Measurements from ENCODE around the gene CALHM1. TPM values are rescaled to one million over a fixed set of nuclear protein-coding genes. Genes with fewer than 3 reads are reported as not detected.

The CALHM1 gene
- total RNA-seq, 4 donors from 2014 or later, result not detected

DNA sequence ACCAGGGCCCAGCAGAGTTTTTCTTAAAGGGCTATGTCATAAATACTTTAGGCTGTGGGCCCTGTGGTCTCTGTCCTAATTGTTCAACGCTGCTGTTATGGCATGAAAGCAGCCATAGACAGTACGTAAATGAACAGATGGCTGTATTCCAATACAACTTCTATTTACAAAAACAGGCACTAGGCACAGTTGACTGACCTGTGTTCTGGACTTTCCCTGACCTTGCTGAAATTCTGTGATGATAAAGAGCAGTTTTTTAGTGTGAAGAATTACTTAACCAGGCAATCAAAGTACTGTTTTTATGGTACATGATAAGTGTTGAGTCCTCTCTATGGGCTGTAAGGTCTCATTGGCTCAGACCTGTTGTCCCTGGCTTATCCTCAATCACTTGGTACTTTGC, 45.1 kb downstream of the CALHM1 start:
- no peak overlapping the region for H3K27ac ChIP-seq
- no peaks in the 10 kb centered on the region for H3K4me1 ChIP-seq
- DNase-seq, result no peak
- H3K36me3 ChIP-seq, result peaks cover 4 to 95% of the 10 kb centered on the region in 2 donors
- TF ChIP-seq, protein P1, sequence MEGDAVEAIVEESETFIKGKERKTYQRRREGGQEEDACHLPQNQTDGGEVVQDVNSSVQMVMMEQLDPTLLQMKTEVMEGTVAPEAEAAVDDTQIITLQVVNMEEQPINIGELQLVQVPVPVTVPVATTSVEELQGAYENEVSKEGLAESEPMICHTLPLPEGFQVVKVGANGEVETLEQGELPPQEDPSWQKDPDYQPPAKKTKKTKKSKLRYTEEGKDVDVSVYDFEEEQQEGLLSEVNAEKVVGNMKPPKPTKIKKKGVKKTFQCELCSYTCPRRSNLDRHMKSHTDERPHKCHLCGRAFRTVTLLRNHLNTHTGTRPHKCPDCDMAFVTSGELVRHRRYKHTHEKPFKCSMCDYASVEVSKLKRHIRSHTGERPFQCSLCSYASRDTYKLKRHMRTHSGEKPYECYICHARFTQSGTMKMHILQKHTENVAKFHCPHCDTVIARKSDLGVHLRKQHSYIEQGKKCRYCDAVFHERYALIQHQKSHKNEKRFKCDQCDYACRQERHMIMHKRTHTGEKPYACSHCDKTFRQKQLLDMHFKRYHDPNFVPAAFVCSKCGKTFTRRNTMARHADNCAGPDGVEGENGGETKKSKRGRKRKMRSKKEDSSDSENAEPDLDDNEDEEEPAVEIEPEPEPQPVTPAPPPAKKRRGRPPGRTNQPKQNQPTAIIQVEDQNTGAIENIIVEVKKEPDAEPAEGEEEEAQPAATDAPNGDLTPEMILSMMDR (IDR thresholded peaks at IDR 0.05 in 4 of 5, conservative IDR thresholded peaks at IDR 0.05 in 1 of 5), result no peak
- TF ChIP-seq POLR2A (IDR thresholded peaks at IDR 0.05), result no peak
- no peak for ATAC-seq
- H3K9me3 ChIP-seq, result no peaks in the 10 kb centered on the region
- no peak overlapping the region for H3K4me3 ChIP-seq
- intact Hi-C loops (cut with DNase I; ENCODE audit: low total_unique reads), result no loop called here
- in situ Hi-C loops (cut with MboI; ENCODE audit: low sequenced_read_pairs in 4 of 4), result loop anchor here in 3 of 4 donors (10.0 to 25.0 kb wide), 3 partner anchors 71 to 274 kb away; no protein-coding TSS in a partner anchor
- H3K27me3 ChIP-seq, result no peaks in the 10 kb centered on the region

Other genes with a start within 250 kb of the CALHM1 start
- not detected for gene RPEL1, start 213.0 kb downstream of the CALHM1 start, total RNA-seq
- under 1 TPM in 1 of 4 donors, not detected in 3; 0.24 TPM for gene INA, start 181.8 kb downstream of the CALHM1 start, total RNA-seq
- 10 to 100 TPM in 3 of 4 donors, 1 to 10 TPM in 1; 8.9 to 16.0 (median 12.1) TPM for gene PCGF6, start 107.8 kb downstream of the CALHM1 start, total RNA-seq
- 1 to 10 TPM; 4.1 to 6.4 (median 5.2) TPM for gene TAF5, start 90.9 kb downstream of the CALHM1 start, total RNA-seq
- gene ATP5MK, start 62.4 kb downstream of the CALHM1 start, total RNA-seq, result 100 to 1,000 TPM; 436 to 724 (median 552) TPM
- 10 to 100 TPM; 16.7 to 22.7 (median 19.5) TPM for gene PDCD11, start 62.3 kb downstream of the CALHM1 start, total RNA-seq
- 10 to 100 TPM in 3 of 4 donors, 1 to 10 TPM in 1; 8.9 to 19.8 (median 16.9) TPM for gene CALHM2, start 6.5 kb downstream of the CALHM1 start, total RNA-seq
- gene CALHM3, start 20.3 kb upstream of the CALHM1 start, total RNA-seq, result not detected
- 100 to 1,000 TPM in 2 of 4 donors, 10 to 100 TPM in 2; 67.6 to 147 (median 110) TPM for gene NEURL1, start 34.8 kb upstream of the CALHM1 start, total RNA-seq

All from gastrocnemius medialis (tissue), 4 donors.